ENCODE measurements around the gene GPR119. TPM values are rescaled to one million over a fixed set of nuclear protein-coding genes. Genes with fewer than 3 reads are reported as not detected.
"Not testable (repeated sequence)": the region's sequence is repeated elsewhere in the genome, so short reads cannot be mapped to it uniquely, and the experiment has no call there.

GPR119 gene
- not detected for total RNA-seq

- H3K27me3 Mint-ChIP-seq = no peaks in the 10 kb centered on the region
- no peaks in the 10 kb centered on the region for H3K9me3 Mint-ChIP-seq
- ChIA-PET CTCF (interaction anchor here (2.1 kb wide), 1 partner anchor 8 kb away, joined by 7 read pairs; no protein-coding TSS in a partner anchor), POLR2A (no interaction called here)
- no peak for ATAC-seq
- no peak for DNase-seq
- no peak within 1 kb of the TSS for H3K27ac Mint-ChIP-seq
- no peaks in the 10 kb centered on the region for H3K4me1 Mint-ChIP-seq (ENCODE audit: low read depth)
- H3K4me3 Mint-ChIP-seq = no peak within 1 kb of the TSS
- no peaks in the 10 kb centered on the region for H3K36me3 Mint-ChIP-seq (ENCODE audit: low read depth)
- intact Hi-C loops (cut with micrococcal nuclease) = no loop called here
- TF ChIP-seq, protein P1, sequence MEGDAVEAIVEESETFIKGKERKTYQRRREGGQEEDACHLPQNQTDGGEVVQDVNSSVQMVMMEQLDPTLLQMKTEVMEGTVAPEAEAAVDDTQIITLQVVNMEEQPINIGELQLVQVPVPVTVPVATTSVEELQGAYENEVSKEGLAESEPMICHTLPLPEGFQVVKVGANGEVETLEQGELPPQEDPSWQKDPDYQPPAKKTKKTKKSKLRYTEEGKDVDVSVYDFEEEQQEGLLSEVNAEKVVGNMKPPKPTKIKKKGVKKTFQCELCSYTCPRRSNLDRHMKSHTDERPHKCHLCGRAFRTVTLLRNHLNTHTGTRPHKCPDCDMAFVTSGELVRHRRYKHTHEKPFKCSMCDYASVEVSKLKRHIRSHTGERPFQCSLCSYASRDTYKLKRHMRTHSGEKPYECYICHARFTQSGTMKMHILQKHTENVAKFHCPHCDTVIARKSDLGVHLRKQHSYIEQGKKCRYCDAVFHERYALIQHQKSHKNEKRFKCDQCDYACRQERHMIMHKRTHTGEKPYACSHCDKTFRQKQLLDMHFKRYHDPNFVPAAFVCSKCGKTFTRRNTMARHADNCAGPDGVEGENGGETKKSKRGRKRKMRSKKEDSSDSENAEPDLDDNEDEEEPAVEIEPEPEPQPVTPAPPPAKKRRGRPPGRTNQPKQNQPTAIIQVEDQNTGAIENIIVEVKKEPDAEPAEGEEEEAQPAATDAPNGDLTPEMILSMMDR (IDR thresholded peaks at IDR 0.05) = no peak
Observed at GRCh38 chrX:130385520-130385919, at the start of gene GPR119. Gene GPR119 (minus strand): TSS chrX:130385674. CDS start chrX:130385447, 227 bp downstream.

DNA sequence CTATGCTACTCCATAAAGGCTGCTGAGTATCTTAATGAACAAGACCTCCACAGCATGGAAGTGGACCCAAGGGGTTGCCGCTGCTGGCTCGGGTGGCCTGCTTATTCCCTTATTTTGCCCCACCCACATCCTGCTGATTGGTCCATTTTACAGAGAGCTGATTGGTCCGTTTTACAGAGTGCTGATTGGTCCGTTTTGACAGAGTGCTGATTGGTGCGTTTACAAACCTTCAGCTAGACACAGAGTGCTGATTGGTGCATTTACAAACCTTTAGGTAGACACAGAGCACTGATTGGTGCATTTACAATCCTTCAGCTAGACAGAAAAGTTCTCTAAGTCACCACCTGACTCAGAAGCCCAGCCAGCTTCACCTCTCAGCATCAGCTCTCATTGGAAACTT lies 43.8 kb upstream of the GPR119 start:
- intact Hi-C loops (cut with micrococcal nuclease); CTCF ChIA-PET; H3K9me3 Mint-ChIP-seq; H3K4me3 Mint-ChIP-seq; DNase-seq; H3K4me1 Mint-ChIP-seq (ENCODE audit: low read depth); ATAC-seq; H3K27me3 Mint-ChIP-seq; H3K27ac Mint-ChIP-seq; H3K36me3 Mint-ChIP-seq (ENCODE audit: low read depth): not testable (repeated sequence)
- POLR2A ChIA-PET = interaction anchor here (0.6 kb wide), 1 partner anchor 84 kb away, joined by 3 read pairs; no protein-coding TSS in a partner anchor

DNA sequence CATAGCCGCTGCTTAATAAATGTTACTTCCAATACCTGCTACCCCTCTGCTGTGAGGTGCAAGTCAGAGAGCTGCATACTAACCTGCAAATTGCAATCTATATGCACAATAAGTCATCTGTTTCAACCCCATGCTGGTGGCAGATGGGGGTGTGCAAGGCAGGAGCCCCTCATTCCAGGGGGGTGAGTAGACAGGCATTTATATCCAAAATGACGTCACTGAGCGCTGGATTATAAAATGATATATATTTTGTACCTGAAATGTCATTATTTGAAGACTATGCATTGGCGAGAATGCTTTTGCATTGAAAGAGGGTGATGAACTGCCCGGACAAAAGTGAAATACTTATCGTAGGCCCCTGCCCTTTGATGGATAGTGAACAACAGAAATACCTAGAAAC lies 41.1 kb upstream of the GPR119 start:
- intact Hi-C loops (cut with micrococcal nuclease) = no loop called here
- ChIA-PET CTCF (no interaction called here), POLR2A (no interaction called here)
- TF ChIP-seq, protein P1 (IDR thresholded peaks at IDR 0.05) = no peak
- no peaks in the 10 kb centered on the region for H3K4me1 Mint-ChIP-seq (ENCODE audit: low read depth)
- H3K27ac Mint-ChIP-seq = no peak overlapping the region
- H3K4me3 Mint-ChIP-seq = no peak overlapping the region
- no peaks in the 10 kb centered on the region for H3K9me3 Mint-ChIP-seq
- no peaks in the 10 kb centered on the region for H3K36me3 Mint-ChIP-seq (ENCODE audit: low read depth)
- no peak for ATAC-seq
- DNase-seq = no peak
- no peaks in the 10 kb centered on the region for H3K27me3 Mint-ChIP-seq

- Mint-ChIP-seq H3K9me3 (no peaks in the 10 kb centered on the region), H3K27me3 (no peaks in the 10 kb centered on the region), H3K4me1 (ENCODE audit: low read depth) (peaks cover 4% of the 10 kb centered on the region), H3K4me3 (no peak overlapping the region), H3K36me3 (ENCODE audit: low read depth) (peaks cover 2% of the 10 kb centered on the region), H3K27ac (no peak overlapping the region)
- DNase-seq (no peak), ATAC-seq (no peak)
- intact Hi-C loops (cut with micrococcal nuclease) = no loop called here
- TF ChIP-seq, protein P1 (IDR thresholded peaks at IDR 0.05) = no peak
- CTCF ChIA-PET = no interaction called here
- POLR2A ChIA-PET = no interaction called here
Observed at GRCh38 chrX:130419263-130419662, 33.8 kb upstream of the GPR119 start.

- TF ChIP-seq, protein P1 (IDR thresholded peaks at IDR 0.05) = no peak
- H3K36me3 Mint-ChIP-seq (ENCODE audit: low read depth) = peaks cover 4% of the 10 kb centered on the region
- no peaks in the 10 kb centered on the region for H3K9me3 Mint-ChIP-seq
- H3K4me1 Mint-ChIP-seq (ENCODE audit: low read depth) = peaks cover 4% of the 10 kb centered on the region
- H3K27ac Mint-ChIP-seq = no peak overlapping the region
- ATAC-seq (no peak), DNase-seq (no peak)
- no peaks in the 10 kb centered on the region for H3K27me3 Mint-ChIP-seq
- CTCF ChIA-PET = no interaction called here
- POLR2A ChIA-PET = no interaction called here
- no peak overlapping the region for H3K4me3 Mint-ChIP-seq
- intact Hi-C loops (cut with micrococcal nuclease) = no loop called here
Observed at GRCh38 chrX:130418740-130419139, 33.3 kb upstream of the GPR119 start.

DNA sequence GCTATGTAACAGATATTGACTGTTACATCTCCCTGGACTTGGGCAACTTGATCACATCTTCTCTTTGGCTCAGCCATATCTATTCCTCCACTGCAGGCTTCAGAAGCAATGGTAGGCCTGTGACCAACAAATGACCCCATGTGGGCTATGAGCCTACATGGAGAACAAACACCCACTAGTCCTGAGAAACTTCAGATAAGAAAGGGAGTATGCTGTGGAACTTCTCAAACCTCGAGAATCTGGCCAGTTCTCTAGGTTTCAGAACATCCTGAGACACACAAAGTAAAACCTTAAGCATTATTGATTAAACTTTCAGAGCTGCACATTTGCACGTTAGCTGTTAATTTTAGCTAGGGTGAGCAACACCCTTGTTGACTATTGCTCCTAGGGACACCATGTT lies 32.6 kb upstream of the GPR119 start:
- Mint-ChIP-seq H3K4me1 (ENCODE audit: low read depth) (peaks cover 4% of the 10 kb centered on the region), H3K9me3 (no peaks in the 10 kb centered on the region), H3K27me3 (no peaks in the 10 kb centered on the region), H3K27ac (no peak overlapping the region), H3K4me3 (no peak overlapping the region), H3K36me3 (ENCODE audit: low read depth) (peaks cover 4% of the 10 kb centered on the region)
- ATAC-seq (no peak), DNase-seq (no peak)
- intact Hi-C loops (cut with micrococcal nuclease) = no loop called here
- POLR2A ChIA-PET = no interaction called here
- TF ChIP-seq, protein P1 (IDR thresholded peaks at IDR 0.05) = no peak
- CTCF ChIA-PET = no interaction called here

All from activated CD8-positive, alpha-beta T cell treated with anti-CD3 and anti-CD28 coated beads for 36 hours (primary cell).